ENCODE results near the gene CADM1. TPM values are rescaled to one million over a fixed set of nuclear protein-coding genes. Genes with fewer than 3 reads are reported as not detected.

Gene CADM1
- total RNA-seq, 1 experiment from 2014 or later: 534 TPM

DNA sequence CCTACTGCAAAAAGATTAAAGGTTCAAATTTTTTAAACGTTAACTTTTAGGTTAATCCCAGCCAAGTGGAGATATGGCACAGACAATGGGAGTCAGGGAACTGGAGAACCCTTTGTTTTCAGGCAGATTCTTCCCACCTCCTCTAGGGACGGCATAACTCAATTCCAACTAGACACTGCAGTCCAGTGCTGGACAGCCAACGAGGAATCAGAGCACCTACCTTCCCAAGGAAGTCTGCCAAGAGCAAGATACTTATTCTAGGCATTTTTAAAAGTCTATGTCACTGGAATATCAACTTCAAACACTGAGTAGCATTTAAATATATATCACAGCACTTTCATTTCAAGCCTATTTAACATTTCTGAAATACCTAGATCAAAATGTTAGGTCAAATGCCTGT lies 7.3 kb downstream of the CADM1 start:
- no peak overlapping the region for H3K4me3 ChIP-seq (ENCODE audit: low read depth, low read length)
- Mint-ChIP-seq H3K27me3 (ENCODE audit: insufficient read depth, unreplicated experiment) (no peaks in the 10 kb centered on the region), H3K4me1 (ENCODE audit: low read depth, unreplicated experiment) (peaks cover 66% of the 10 kb centered on the region), H3K36me3 (ENCODE audit: insufficient read depth, unreplicated experiment) (peaks cover 44% of the 10 kb centered on the region), H3K27ac (ENCODE audit: unreplicated experiment) (peak overlapping the region; percentile 81), H3K4me3 (ENCODE audit: unreplicated experiment) (peak overlapping the region; percentile 65), H3K9me3 (ENCODE audit: unreplicated experiment) (no peaks in the 10 kb centered on the region)
- ChIA-PET CTCF (interaction anchor here (1.2 kb wide), 1 partner anchor 172 kb away, joined by 3 read pairs; no protein-coding TSS in a partner anchor), POLR2A (no interaction called here)
- H3K9me3 ChIP-seq: no peaks in the 10 kb centered on the region
- intact Hi-C loops (cut with micrococcal nuclease; ENCODE audit: unreplicated experiment): loop anchor here (1.0 kb wide), 1 partner anchor 8 kb away; no protein-coding TSS in a partner anchor
- no TSS peak for BruUV-seq (replicated peaks)
- peaks cover 98% of the 10 kb centered on the region for H3K4me1 ChIP-seq
- H3K36me3 ChIP-seq (ENCODE audit: control insufficient read depth, insufficient read depth, low read length): no peaks in the 10 kb centered on the region
- peak; percentile 78 to 83 for DNase-seq
- TF ChIP-seq, protein P1, sequence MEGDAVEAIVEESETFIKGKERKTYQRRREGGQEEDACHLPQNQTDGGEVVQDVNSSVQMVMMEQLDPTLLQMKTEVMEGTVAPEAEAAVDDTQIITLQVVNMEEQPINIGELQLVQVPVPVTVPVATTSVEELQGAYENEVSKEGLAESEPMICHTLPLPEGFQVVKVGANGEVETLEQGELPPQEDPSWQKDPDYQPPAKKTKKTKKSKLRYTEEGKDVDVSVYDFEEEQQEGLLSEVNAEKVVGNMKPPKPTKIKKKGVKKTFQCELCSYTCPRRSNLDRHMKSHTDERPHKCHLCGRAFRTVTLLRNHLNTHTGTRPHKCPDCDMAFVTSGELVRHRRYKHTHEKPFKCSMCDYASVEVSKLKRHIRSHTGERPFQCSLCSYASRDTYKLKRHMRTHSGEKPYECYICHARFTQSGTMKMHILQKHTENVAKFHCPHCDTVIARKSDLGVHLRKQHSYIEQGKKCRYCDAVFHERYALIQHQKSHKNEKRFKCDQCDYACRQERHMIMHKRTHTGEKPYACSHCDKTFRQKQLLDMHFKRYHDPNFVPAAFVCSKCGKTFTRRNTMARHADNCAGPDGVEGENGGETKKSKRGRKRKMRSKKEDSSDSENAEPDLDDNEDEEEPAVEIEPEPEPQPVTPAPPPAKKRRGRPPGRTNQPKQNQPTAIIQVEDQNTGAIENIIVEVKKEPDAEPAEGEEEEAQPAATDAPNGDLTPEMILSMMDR (IDR thresholded peaks at IDR 0.05; ENCODE audit: insufficient read depth in 1 of 2, low read depth in 1 of 2, low read length in 1 of 2, severe bottlenecking in 1 of 2, unreplicated experiment in 1 of 2): peak; percentile 48 to 55
- no peaks in the 10 kb centered on the region for H3K27me3 ChIP-seq (replicated peaks; ENCODE audit: control insufficient read depth, insufficient read depth, low read length)

DNA sequence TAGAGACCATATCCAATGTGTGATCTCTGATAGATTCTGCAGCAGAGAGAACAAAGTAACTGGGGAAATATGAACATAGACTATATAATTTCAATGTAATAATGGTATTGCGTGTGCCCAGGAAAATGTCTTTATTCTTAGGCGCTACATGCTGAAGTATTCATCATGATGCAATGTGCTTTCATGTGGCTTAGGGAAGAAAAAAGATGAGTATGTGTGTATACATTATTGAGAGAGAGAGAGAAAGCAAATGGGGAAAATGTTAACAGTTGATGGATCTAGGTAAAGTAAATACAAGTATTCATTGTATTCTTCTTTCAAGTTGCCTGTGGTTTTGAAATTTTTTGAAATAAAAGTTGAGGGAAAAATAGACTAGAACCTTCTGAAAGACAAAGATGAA lies 10.3 kb downstream of the CADM1 start:
- Histone ChIP-seq H3K9me3 (no peaks in the 10 kb centered on the region), H3K4me1 (peaks cover 93% of the 10 kb centered on the region), H3K27me3 (replicated peaks; ENCODE audit: control insufficient read depth, insufficient read depth, low read length) (no peaks in the 10 kb centered on the region), H3K36me3 (ENCODE audit: control insufficient read depth, insufficient read depth, low read length) (no peaks in the 10 kb centered on the region), H3K4me3 (ENCODE audit: low read depth, low read length) (no peak overlapping the region)
- peaks cover 67% of the 10 kb centered on the region for H3K36me3 Mint-ChIP-seq (ENCODE audit: insufficient read depth, unreplicated experiment)
- CTCF ChIA-PET: no interaction called here
- intact Hi-C loops (cut with micrococcal nuclease; ENCODE audit: unreplicated experiment): no loop called here
- TF ChIP-seq, protein P1 (IDR thresholded peaks at IDR 0.05; ENCODE audit: insufficient read depth in 1 of 2, low read depth in 1 of 2, low read length in 1 of 2, severe bottlenecking in 1 of 2, unreplicated experiment in 1 of 2): no peak
- no peak for DNase-seq
- no peaks in the 10 kb centered on the region for H3K27me3 Mint-ChIP-seq (ENCODE audit: insufficient read depth, unreplicated experiment)
- POLR2A ChIA-PET: interaction anchor here (0.6 to 1.0 kb wide), 2 partner anchors 8 to 10 kb away, joined by 3 to 10 read pairs; partner anchors contain the start of gene CADM1
- BruUV-seq (replicated peaks): no TSS peak
- H3K4me3 Mint-ChIP-seq (ENCODE audit: unreplicated experiment): peak overlapping the region; percentile 20
- peaks cover 85% of the 10 kb centered on the region for H3K4me1 Mint-ChIP-seq (ENCODE audit: low read depth, unreplicated experiment)
- H3K27ac Mint-ChIP-seq (ENCODE audit: unreplicated experiment): peak overlapping the region; percentile 43
- no peaks in the 10 kb centered on the region for H3K9me3 Mint-ChIP-seq (ENCODE audit: unreplicated experiment)

DNA sequence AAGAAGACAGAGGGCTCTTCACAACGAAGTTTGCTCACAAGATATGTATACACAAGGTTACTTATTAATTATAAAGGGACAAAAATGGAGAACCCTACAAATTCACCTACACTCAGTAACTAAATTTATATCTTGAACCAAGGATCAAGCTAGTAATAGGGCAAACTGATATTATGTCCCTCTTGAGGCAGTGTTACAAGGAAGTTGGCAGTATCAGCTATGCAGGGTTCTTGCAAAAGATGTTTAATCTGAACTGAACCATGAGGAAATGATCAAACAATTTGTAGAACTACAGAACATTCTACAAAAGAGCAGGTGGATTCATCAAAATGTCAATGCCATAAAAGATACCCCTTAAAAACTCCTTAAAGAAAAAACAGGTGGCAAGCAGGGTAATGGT lies 10.7 kb downstream of the CADM1 start:
- H3K4me1 ChIP-seq: peaks cover 92% of the 10 kb centered on the region
- intact Hi-C loops (cut with micrococcal nuclease; ENCODE audit: unreplicated experiment): no loop called here
- Mint-ChIP-seq H3K27me3 (ENCODE audit: insufficient read depth, unreplicated experiment) (no peaks in the 10 kb centered on the region), H3K36me3 (ENCODE audit: insufficient read depth, unreplicated experiment) (peaks cover 68% of the 10 kb centered on the region), H3K4me1 (ENCODE audit: low read depth, unreplicated experiment) (peaks cover 85% of the 10 kb centered on the region), H3K9me3 (ENCODE audit: unreplicated experiment) (no peaks in the 10 kb centered on the region), H3K27ac (ENCODE audit: unreplicated experiment) (peak overlapping the region; percentile 43), H3K4me3 (ENCODE audit: unreplicated experiment) (peak overlapping the region; percentile 20)
- no TSS peak for BruUV-seq (replicated peaks)
- no peaks in the 10 kb centered on the region for H3K27me3 ChIP-seq (replicated peaks; ENCODE audit: control insufficient read depth, insufficient read depth, low read length)
- H3K36me3 ChIP-seq (ENCODE audit: control insufficient read depth, insufficient read depth, low read length): no peaks in the 10 kb centered on the region
- ChIA-PET POLR2A (interaction anchor here (0.6 to 1.0 kb wide), 2 partner anchors 8 to 11 kb away, joined by 3 to 10 read pairs; partner anchors contain the start of gene CADM1), CTCF (no interaction called here)
- H3K4me3 ChIP-seq (ENCODE audit: low read depth, low read length): no peak overlapping the region
- DNase-seq: no peak
- H3K9me3 ChIP-seq: no peaks in the 10 kb centered on the region
- TF ChIP-seq, protein P1 (IDR thresholded peaks at IDR 0.05; ENCODE audit: insufficient read depth in 1 of 2, low read depth in 1 of 2, low read length in 1 of 2, severe bottlenecking in 1 of 2, unreplicated experiment in 1 of 2): no peak

Measured in Caco-2 (cell line).